GM18507 (cell line): ENCODE results near the gene GPANK1.

Source experiments
- DNase-seq: peaks from one replicate; pipeline ENCODE4 v3.0.0; 2011; ENCODE audit warnings: low read depth; ENCODE audit not compliant: insufficient read length; ENCODE audit errors: extremely low spot score
- FAIRE-seq: peaks from 2 replicates; lab custom pipeline; 2011; peaks lifted over from hg19 to GRCh38; lab: Jason Lieb, UNC

Gene GPANK1

GRCh38 chr6:31651602-31652191 lies 13.1 kb downstream of the GPANK1 start:
- DNase-seq: no peak
- no peak for FAIRE-seq

- FAIRE-seq (no peak), DNase-seq (no peak)
These were observed 19.5 kb downstream of the GPANK1 start for GRCh38 chr6:31645325-31645724.

GRCh38 chr6:31643818-31644454 lies 20.9 kb downstream of the GPANK1 start:
- no peak for FAIRE-seq
- no peak for DNase-seq

- no peak for FAIRE-seq
These were observed 21.8 kb downstream of the GPANK1 start for GRCh38 chr6:31642798-31643570.

GRCh38 chr6:31641370-31641769 lies 23.4 kb downstream of the GPANK1 start:
- DNase-seq (no peak), FAIRE-seq (no peak)

More at GRCh38 chr6:31642798-31643570, 21.8 kb downstream of the GPANK1 start:
- DNase-seq: no peak

DNA sequence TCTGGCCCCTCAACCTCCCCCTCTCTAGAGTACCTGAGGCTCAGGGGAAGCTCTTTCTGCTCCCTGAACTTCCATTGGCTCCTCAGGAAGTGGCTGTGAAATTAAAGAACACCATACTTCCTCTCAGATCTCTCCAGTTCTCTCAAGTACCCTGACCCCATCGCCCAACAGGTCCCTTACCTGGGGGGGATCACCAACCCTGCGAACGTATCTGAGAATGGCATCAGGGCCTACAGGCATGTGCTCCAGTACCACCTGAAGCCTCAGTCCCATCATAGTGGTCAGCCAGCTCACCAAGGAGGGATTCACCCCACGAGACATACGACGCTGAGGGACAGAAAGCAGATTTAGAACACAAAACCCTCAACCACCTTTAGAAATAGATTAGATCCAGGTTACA lies 24.2 kb downstream of the GPANK1 start:
- no peak for FAIRE-seq
- no peak for DNase-seq

DNA sequence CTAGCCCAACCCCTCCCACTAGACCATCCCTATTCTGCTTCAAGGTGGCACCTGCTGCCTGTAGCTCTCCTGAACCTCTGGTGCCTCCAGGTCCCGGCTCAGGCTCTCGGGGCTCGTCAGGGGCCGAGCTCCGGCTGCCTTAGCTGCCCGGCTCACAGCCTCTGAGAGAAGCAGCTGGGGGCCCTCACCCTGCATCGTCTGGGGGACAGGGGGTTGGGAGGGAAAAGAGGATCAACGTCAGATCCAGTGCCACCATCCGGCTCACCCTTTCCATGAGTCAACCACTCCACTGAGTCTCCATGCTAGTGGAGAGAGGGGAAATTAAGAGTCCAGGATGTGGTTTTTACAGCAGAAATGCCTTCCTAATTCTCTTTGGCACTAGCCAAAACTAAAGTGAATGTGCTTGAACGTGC lies 25.3 kb downstream of the GPANK1 start:
- DNase-seq (no peak), FAIRE-seq (no peak)

DNA sequence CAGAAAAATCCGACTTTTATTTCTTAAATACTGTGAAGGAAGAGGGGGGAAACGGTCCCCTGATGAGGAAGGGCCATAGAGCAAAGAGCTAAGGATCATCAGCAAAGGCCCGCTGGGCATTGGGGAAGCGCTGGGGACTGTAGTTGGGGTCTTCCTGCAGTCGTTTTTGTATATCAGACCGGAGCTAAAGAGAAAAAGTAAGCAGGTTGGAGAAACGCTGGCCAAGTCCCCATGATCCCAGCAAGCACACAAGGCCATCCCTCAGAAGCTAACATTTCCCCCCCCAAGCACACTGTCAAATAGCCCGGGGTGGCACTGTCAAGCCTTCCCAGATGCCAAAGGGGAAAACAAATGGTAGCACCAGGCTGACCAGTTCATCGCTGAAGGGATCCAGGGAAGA lies 25.8 kb downstream of the GPANK1 start:
- DNase-seq (no peak), FAIRE-seq (no peak)

- no peak for DNase-seq
- FAIRE-seq: no peak
These were observed 27.9 kb downstream of the GPANK1 start for GRCh38 chr6:31636698-31637596.

- FAIRE-seq (no peak), DNase-seq (no peak)
These were observed 29.7 kb downstream of the GPANK1 start for GRCh38 chr6:31634969-31635575.

DNA sequence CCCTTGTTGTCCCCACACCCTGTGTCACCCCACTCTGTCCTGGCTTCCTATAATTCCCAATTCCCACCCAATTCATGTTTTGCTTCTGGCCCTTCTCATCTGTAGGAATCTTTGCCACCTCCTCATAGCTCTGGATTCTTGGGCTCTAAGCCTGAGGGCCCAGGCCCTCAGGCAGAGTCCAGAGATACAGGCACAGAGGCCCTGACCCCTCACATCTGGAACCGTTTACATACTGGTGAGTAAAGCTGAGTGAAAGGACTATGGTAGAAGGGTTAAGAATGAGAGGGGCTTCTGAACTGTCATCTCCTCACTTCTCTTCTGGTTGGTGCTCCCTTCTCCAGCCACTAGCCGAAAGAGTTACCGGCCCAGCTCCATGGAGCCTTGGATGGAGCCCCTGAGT lies 30.7 kb downstream of the GPANK1 start:
- FAIRE-seq: no peak
- DNase-seq: no peak

DNA sequence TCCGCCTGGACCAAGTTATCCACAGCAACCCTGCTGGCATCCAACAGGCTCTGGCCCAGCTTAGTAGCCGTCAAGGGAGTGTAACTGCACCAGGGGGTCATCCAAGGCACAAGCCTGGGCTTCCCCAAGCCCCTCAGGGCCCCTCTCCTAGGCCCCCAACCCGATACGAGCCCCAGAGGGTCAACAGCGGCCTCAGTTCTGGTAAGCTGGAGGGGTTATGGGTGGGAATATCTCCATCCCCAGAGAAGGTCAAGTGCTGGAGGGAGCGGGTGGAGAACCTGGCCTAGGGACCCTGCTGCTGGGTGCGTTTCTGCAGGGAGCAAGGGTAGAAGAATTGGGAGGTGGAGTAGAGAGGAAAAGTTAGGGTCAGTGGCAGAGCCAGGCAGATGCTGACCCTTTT lies 31.4 kb downstream of the GPANK1 start:
- no peak for FAIRE-seq
- no peak for DNase-seq

DNA sequence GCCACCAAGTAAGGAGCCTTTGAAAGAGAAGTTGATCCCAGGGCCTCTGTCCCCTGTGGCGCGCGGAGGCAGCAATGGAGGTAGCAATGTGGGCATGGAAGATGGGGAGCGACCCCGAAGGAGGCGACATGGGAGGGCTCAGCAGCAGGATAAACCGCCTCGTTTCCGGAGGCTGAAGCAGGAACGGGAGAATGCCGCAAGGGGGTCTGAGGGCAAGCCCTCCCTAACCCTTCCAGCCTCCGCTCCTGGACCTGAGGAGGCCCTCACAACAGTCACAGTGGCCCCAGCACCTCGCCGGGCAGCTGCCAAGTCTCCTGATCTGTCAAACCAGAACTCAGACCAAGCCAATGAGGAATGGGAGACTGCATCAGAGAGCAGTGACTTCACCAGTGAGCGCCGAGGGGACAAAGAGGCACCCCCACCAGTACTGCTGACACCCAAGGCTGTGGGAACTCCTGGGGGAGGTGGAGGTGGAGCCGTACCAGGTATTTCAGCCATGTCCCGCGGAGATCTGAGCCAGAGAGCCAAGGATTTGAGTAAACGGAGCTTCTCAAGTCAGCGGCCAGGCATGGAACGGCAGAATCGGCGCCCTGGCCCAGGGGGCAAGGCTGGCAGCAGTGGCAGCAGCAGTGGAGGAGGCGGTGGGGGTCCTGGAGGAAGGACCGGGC lies 32.4 kb downstream of the GPANK1 start:
- no peak for FAIRE-seq
- DNase-seq: no peak

DNA sequence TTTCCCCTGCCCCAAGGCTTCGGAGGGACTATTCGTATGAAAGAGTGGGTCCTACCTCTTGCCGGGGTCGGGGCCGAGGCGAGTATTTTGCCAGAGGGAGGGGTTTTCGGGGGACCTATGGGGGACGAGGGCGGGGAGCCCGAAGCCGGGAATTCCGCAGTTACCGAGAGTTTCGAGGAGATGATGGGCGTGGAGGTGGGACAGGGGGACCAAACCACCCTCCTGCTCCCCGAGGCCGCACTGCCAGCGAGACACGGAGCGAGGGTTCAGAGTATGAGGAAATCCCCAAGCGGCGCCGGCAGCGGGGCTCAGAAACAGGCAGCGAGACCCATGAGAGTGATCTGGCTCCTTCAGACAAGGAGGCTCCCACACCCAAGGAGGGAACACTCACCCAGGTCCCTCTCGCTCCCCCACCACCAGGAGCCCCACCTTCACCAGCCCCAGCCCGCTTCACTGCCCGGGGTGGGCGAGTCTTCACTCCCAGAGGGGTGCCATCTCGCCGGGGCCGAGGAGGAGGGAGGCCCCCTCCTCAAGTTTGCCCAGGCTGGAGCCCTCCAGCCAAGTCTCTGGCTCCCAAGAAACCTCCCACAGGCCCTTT lies 33.0 kb downstream of the GPANK1 start:
- FAIRE-seq (no peak), DNase-seq (no peak)

GRCh38 chr6:31631209-31631608 lies 33.6 kb downstream of the GPANK1 start:
- DNase-seq (no peak), FAIRE-seq (no peak)

- DNase-seq: no peak
- no peak for FAIRE-seq
These were observed 34.4 kb downstream of the GPANK1 start for GRCh38 chr6:31630177-31630934.

DNA sequence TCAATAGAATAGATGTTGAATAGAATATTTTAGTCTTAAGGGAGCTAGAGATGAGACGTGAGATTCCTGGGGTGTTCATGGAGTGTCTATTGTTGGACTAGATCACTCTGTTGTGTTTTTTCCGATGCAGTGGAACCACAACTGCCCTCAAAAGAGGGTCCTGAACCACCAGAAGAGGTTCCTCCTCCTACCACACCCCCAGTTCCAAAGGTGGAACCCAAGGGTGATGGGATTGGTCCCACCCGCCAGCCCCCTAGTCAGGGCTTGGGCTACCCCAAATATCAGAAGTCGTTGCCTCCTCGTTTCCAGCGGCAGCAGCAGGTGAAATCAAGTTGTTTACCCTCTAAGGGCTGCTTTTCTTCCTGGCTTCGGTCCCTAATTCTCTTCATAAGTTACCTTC lies 35.8 kb downstream of the GPANK1 start:
- no peak for DNase-seq
- no peak for FAIRE-seq

DNA sequence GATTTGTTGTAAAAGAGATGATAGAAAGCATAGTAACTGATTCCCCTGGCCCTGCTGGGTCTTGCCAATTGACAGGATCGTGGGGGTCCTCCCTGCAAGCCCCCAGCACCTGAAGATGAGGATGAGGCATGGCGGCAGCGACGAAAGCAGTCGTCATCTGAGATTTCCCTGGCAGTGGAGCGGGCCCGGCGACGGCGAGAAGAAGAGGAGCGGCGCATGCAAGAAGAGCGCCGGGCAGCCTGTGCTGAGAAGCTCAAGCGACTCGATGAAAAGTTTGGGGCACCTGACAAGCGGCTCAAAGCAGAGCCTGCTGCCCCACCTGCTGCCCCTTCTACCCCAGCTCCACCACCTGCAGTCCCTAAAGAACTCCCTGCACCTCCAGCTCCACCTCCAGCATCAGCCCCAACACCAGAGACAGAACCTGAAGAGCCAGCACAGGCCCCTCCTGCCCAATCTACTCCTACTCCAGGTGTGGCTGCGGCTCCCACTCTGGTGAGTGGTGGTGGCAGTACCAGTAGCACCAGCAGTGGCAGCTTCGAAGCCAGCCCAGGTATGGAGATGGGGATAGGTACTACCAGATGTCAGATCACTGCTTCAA lies 37.0 kb downstream of the GPANK1 start:
- no peak for DNase-seq
- no peak for FAIRE-seq
